ENCODE results near the gene RCBTB1.

Gene RCBTB1

GRCh38 chr13:49586717-49587116 lies 1.4 kb upstream of the RCBTB1 start:
- no peak for TF ChIP-seq EZH2phosphoT487 (IDR thresholded peaks at IDR 0.05; ENCODE audit: borderline replicate concordance, low read length)
- no peak for TF ChIP-seq CTCF (IDR thresholded peaks at IDR 0.05; ENCODE audit: low read depth, low read length, poor library complexity, severe bottlenecking)
- H3K4me2 ChIP-seq (ENCODE audit: low read length): no peak overlapping the region; the same call in 1 of the 2 replicates

GRCh38 chr13:49584771-49585182 lies 581 bp downstream of the RCBTB1 start:
- peaks cover 8% of the 10 kb centered on the region for H3F3A ChIP-seq (ENCODE audit: control insufficient read depth, insufficient read depth)
- no peaks in the 10 kb centered on the region for H3K9me2 ChIP-seq (replicated peaks; ENCODE audit: control insufficient read depth, low read length)
- no peaks in the 10 kb centered on the region for H3K9me3 ChIP-seq (ENCODE audit: control insufficient read depth, insufficient read depth, low read length)
- peak overlapping the region; percentile 97 for H3K4me3 ChIP-seq (ENCODE audit: low read length)
- H3K27me3 ChIP-seq (ENCODE audit: control insufficient read depth, low read length): no peaks in the 10 kb centered on the region
- H3K4me1 ChIP-seq (ENCODE audit: control insufficient read depth, low read length): peaks cover 30% of the 10 kb centered on the region
- H3K79me2 ChIP-seq (ENCODE audit: control insufficient read depth, low read length): peaks cover 45% of the 10 kb centered on the region
- H3K4me2 ChIP-seq (ENCODE audit: low read length): peak overlapping the region; percentile 94
- TF ChIP-seq CTCF (IDR thresholded peaks at IDR 0.05; ENCODE audit: low read depth, low read length, poor library complexity, severe bottlenecking) (no peak), EZH2phosphoT487 (IDR thresholded peaks at IDR 0.05; ENCODE audit: borderline replicate concordance, low read length) (no peak)
- peak overlapping the region; percentile 80 for H3K27ac ChIP-seq (ENCODE audit: low read depth, low read length)
- peaks cover 26% of the 10 kb centered on the region for H3K36me3 ChIP-seq (ENCODE audit: control insufficient read depth, low read length)
- no peaks in the 10 kb centered on the region for H4K20me1 ChIP-seq (ENCODE audit: control insufficient read depth, insufficient read depth, low read depth, low read length)

More at GRCh38 chr13:49586717-49587116, 1.4 kb upstream of the RCBTB1 start:
- Histone ChIP-seq H3K4me1 (ENCODE audit: control insufficient read depth, low read length) (peaks cover 24% of the 10 kb centered on the region), H3F3A (ENCODE audit: control insufficient read depth, insufficient read depth) (peaks cover 8% of the 10 kb centered on the region), H3K9me3 (ENCODE audit: control insufficient read depth, insufficient read depth, low read length) (no peaks in the 10 kb centered on the region), H4K20me1 (ENCODE audit: control insufficient read depth, insufficient read depth, low read depth, low read length) (no peaks in the 10 kb centered on the region), H3K4me3 (ENCODE audit: low read length) (no peak overlapping the region), H3K79me2 (ENCODE audit: control insufficient read depth, low read length) (peaks cover 33% of the 10 kb centered on the region), H3K27me3 (ENCODE audit: control insufficient read depth, low read length) (no peaks in the 10 kb centered on the region), H3K9me2 (replicated peaks; ENCODE audit: control insufficient read depth, low read length) (no peaks in the 10 kb centered on the region), H3K27ac (ENCODE audit: low read depth, low read length) (no peak overlapping the region), H3K36me3 (ENCODE audit: control insufficient read depth, low read length) (peaks cover 9% of the 10 kb centered on the region)

- Histone ChIP-seq H3K4me1 (ENCODE audit: control insufficient read depth, low read length) (peaks cover 36% of the 10 kb centered on the region), H3F3A (ENCODE audit: control insufficient read depth, insufficient read depth) (peaks cover 5% of the 10 kb centered on the region; the same call in 1 of the 2 replicates), H3K9me3 (ENCODE audit: control insufficient read depth, insufficient read depth, low read length) (no peaks in the 10 kb centered on the region), H3K4me2 (ENCODE audit: low read length) (no peak overlapping the region), H3K27ac (ENCODE audit: low read depth, low read length) (no peak overlapping the region), H3K27me3 (ENCODE audit: control insufficient read depth, low read length) (no peaks in the 10 kb centered on the region), H3K4me3 (ENCODE audit: low read length) (no peak overlapping the region), H3K9me2 (replicated peaks; ENCODE audit: control insufficient read depth, low read length) (no peaks in the 10 kb centered on the region), H3K36me3 (ENCODE audit: control insufficient read depth, low read length) (peaks cover 47% of the 10 kb centered on the region), H3K79me2 (ENCODE audit: control insufficient read depth, low read length) (peaks cover 62% of the 10 kb centered on the region), H4K20me1 (ENCODE audit: control insufficient read depth, insufficient read depth, low read depth, low read length) (peaks cover 4% of the 10 kb centered on the region; the same call in 1 of the 2 replicates)
- TF ChIP-seq EZH2phosphoT487 (IDR thresholded peaks at IDR 0.05; ENCODE audit: borderline replicate concordance, low read length) (no peak), CTCF (IDR thresholded peaks at IDR 0.05; ENCODE audit: low read depth, low read length, poor library complexity, severe bottlenecking) (no peak)
Measured at GRCh38 chr13:49580980-49581680, 4.2 kb downstream of the RCBTB1 start.
